Activated T-cell treated with anti-CD3 and anti-CD28 coated beads, Interleukin-2, amount 50 U/mL, for 24 hours (primary cell): ENCODE results near the gene VDR.

Source experiments
- DNase-seq: peaks from one replicate; pipeline ENCODE4 v3.0.0-alpha.2; 2020
- H3K27ac Mint-ChIP-seq: 2 replicates; pipeline ENCODE4 v1.8.0; 2020; ENCODE audit warnings: mild to moderate bottlenecking, mixed read lengths
- H3K27me3 Mint-ChIP-seq: 2 replicates; pipeline ENCODE4 v1.8.0; 2020; ENCODE audit warnings: mixed read lengths
- H3K36me3 Mint-ChIP-seq: 2 replicates; pipeline ENCODE4 v1.8.0; 2020; ENCODE audit warnings: low read depth, mixed read lengths
- H3K4me1 Mint-ChIP-seq: 2 replicates; pipeline ENCODE4 v1.8.0; 2020; ENCODE audit warnings: low read depth, mixed read lengths
- H3K4me3 Mint-ChIP-seq: 2 replicates; pipeline ENCODE4 v1.8.0; 2020; ENCODE audit warnings: mild to moderate bottlenecking, moderate library complexity, mixed read lengths
- H3K9me3 Mint-ChIP-seq: 2 replicates; pipeline ENCODE4 v1.8.0; 2020; ENCODE audit warnings: mixed read lengths

The VDR gene

GRCh38 chr12:47798382-47798948 is 106.3 kb downstream of the VDR start:
- Mint-ChIP-seq H3K36me3 (peaks cover 94% of the 10 kb centered on the region), H3K4me1 (peaks cover 47% of the 10 kb centered on the region), H3K9me3 (no peaks in the 10 kb centered on the region), H3K27me3 (no peaks in the 10 kb centered on the region), H3K27ac (peak overlapping the region; percentile 73), H3K4me3 (no peak overlapping the region)
- DNase-seq: no peak

GRCh38 chr12:47797441-47797840 is 107.4 kb downstream of the VDR start:
- no peak for DNase-seq
- Mint-ChIP-seq H3K27ac (peak overlapping the region; percentile 87), H3K27me3 (no peaks in the 10 kb centered on the region), H3K4me3 (no peak overlapping the region), H3K36me3 (peaks cover 94% of the 10 kb centered on the region), H3K4me1 (peaks cover 37% of the 10 kb centered on the region), H3K9me3 (no peaks in the 10 kb centered on the region)

- peaks cover 94% of the 10 kb centered on the region for H3K36me3 Mint-ChIP-seq
- peak overlapping the region; percentile 52 for H3K27ac Mint-ChIP-seq
- H3K4me1 Mint-ChIP-seq: peaks cover 22% of the 10 kb centered on the region
- DNase-seq: no peak
- no peaks in the 10 kb centered on the region for H3K9me3 Mint-ChIP-seq
- no peaks in the 10 kb centered on the region for H3K27me3 Mint-ChIP-seq
- no peak overlapping the region for H3K4me3 Mint-ChIP-seq
These were observed 108.9 kb downstream of the VDR start for GRCh38 chr12:47795814-47796411.

GRCh38 chr12:47795121-47795813 is 109.5 kb downstream of the VDR start:
- Mint-ChIP-seq H3K27ac (peak overlapping the region; percentile 52), H3K27me3 (no peaks in the 10 kb centered on the region), H3K36me3 (peaks cover 94% of the 10 kb centered on the region)

GRCh38 chr12:47794679-47795078 is 110.1 kb downstream of the VDR start:
- Mint-ChIP-seq H3K27me3 (no peaks in the 10 kb centered on the region), H3K36me3 (peaks cover 92% of the 10 kb centered on the region), H3K4me3 (no peak overlapping the region), H3K4me1 (peaks cover 15% of the 10 kb centered on the region), H3K27ac (peak overlapping the region; percentile 50), H3K9me3 (no peaks in the 10 kb centered on the region)
- no peak for DNase-seq

More at GRCh38 chr12:47795121-47795813, 109.5 kb downstream of the VDR start:
- H3K4me3 Mint-ChIP-seq: no peak overlapping the region
- H3K9me3 Mint-ChIP-seq: no peaks in the 10 kb centered on the region
- no peak for DNase-seq
- peaks cover 17% of the 10 kb centered on the region for H3K4me1 Mint-ChIP-seq

GRCh38 chr12:47793015-47793681 is 111.6 kb downstream of the VDR start:
- Mint-ChIP-seq H3K27ac (peak overlapping the region; percentile 82), H3K36me3 (peaks cover 95% of the 10 kb centered on the region), H3K27me3 (no peaks in the 10 kb centered on the region), H3K9me3 (no peaks in the 10 kb centered on the region), H3K4me3 (no peak overlapping the region), H3K4me1 (peaks cover 5% of the 10 kb centered on the region)
- no peak for DNase-seq

- no peaks in the 10 kb centered on the region for H3K27me3 Mint-ChIP-seq
- DNase-seq: no peak
- peak overlapping the region; percentile 82 for H3K27ac Mint-ChIP-seq
- peaks cover 14% of the 10 kb centered on the region for H3K4me1 Mint-ChIP-seq
- H3K4me3 Mint-ChIP-seq: no peak overlapping the region
- H3K9me3 Mint-ChIP-seq: no peaks in the 10 kb centered on the region
- peaks cover 95% of the 10 kb centered on the region for H3K36me3 Mint-ChIP-seq
These were observed 112.9 kb downstream of the VDR start for GRCh38 chr12:47791874-47792273.
